ENCODE results near the gene RASD2.

GRCh38 chr22:35572556-35572955 lies 31.9 kb downstream of the RASD2 start:
- TF ChIP-seq TAF1 (IDR thresholded peaks at IDR 0.05; ENCODE audit: low read depth, low read length): no peak
- no peak for TF ChIP-seq POLR2A (IDR thresholded peaks at IDR 0.05; ENCODE audit: low read depth, low read length)
